Natural killer cell (primary cell): ENCODE data around the gene NUP62CL. TPM values are rescaled to one million over a fixed set of nuclear protein-coding genes. Genes with fewer than 3 reads are reported as not detected.
"Not testable (repeated sequence)": the region's sequence is repeated elsewhere in the genome, so short reads cannot be mapped to it uniquely, and the experiment has no call there.

ENCODE experiments used
- ATAC-seq, 3 donors: fragments of 150-1000 bp in 2 of 3; fragments of 200-7000 bp in 1 of 3; cut with Tn5 transposase; 1 replicate in 1 of 3; 2 replicates in 2 of 3; pipeline ENCODE4 v1.10.0; 2021; ENCODE audit warnings: mild to moderate bottlenecking in 2 of 3, moderate library complexity in 2 of 3
- DNase-seq, 2 donors: peaks; one replicate each; pipeline versions ENCODE4 v3.0.0 to v3.0.0-alpha.2; 2013 to 2021; ENCODE audit warnings: mixed read lengths in 1 of 2
- H3K27ac ChIP-seq: one replicate; pipeline ENCODE4 v1.5.1; 2013; ENCODE audit warnings: mild to moderate bottlenecking, low read length
- H3K27me3 ChIP-seq: one replicate; pipeline ENCODE4 v1.6.1; 2013; ENCODE audit warnings: low read length; ENCODE audit not compliant: control insufficient read depth, insufficient read depth
- H3K36me3 ChIP-seq: one replicate; pipeline ENCODE4 v1.6.1; 2013; ENCODE audit warnings: low read length; ENCODE audit not compliant: control insufficient read depth, insufficient read depth
- H3K4me1 ChIP-seq: one replicate; pipeline ENCODE4 v1.6.1; 2013; ENCODE audit warnings: low read length; ENCODE audit not compliant: control insufficient read depth, insufficient read depth
- H3K4me3 ChIP-seq: one replicate; pipeline ENCODE4 v1.5.1; 2013; ENCODE audit warnings: low read length
- H3K9me3 ChIP-seq: one replicate; pipeline ENCODE4 v1.6.1; 2013; ENCODE audit warnings: low read length; ENCODE audit not compliant: control insufficient read depth, insufficient read depth
- H3K27ac Mint-ChIP-seq, 2 donors: one replicate each; pipeline ENCODE4 v1.8.0; 2022; ENCODE audit warnings: mild to moderate bottlenecking in 2 of 2, mixed read lengths in 2 of 2, moderate library complexity in 1 of 2
- H3K27me3 Mint-ChIP-seq, 2 donors: one replicate each; pipeline ENCODE4 v1.8.0; 2022; ENCODE audit warnings: low read depth in 2 of 2, mixed read lengths in 2 of 2
- H3K36me3 Mint-ChIP-seq: one replicate; pipeline ENCODE4 v1.8.0; 2022; ENCODE audit warnings: mixed read lengths
- H3K4me1 Mint-ChIP-seq, 2 donors: one replicate each; pipeline ENCODE4 v1.8.0; 2022; ENCODE audit warnings: mixed read lengths in 2 of 2
- H3K4me3 Mint-ChIP-seq: one replicate; pipeline ENCODE4 v1.8.0; 2022; ENCODE audit warnings: mild to moderate bottlenecking, moderate library complexity, mixed read lengths
- H3K9me3 Mint-ChIP-seq, 2 donors: one replicate each; pipeline ENCODE4 v1.8.0; 2022; ENCODE audit warnings: mixed read lengths in 2 of 2
- CTCF ChIP-seq: fragments of 200-600 bp; IDR thresholded peaks from one replicate; pipeline ENCODE4 v1.8.0; 2022; ENCODE audit warnings: antibody characterized with exemption
- WGBS: methylation state at CpG from one replicate; pipeline ENCODE4 v1.1.7; 2013; ENCODE audit warnings: missing lambda C conversion rate; ENCODE audit not compliant: insufficient coverage; 5-methylcytosine and 5-hydroxymethylcytosine counted together
- intact Hi-C: fragments of 100-400 bp; cut with micrococcal nuclease; formaldehyde crosslinking; loops from one replicate; pipeline ENCODE4 v1.14.2; 2022
- total RNA-seq, 4 donors: library from RNA; stranded (reverse); fragments of 120-200 nt in 1 of 4; gene quantifications; one replicate each; pipeline versions ENCODE4 v1.2.3 to v1.2.4, GENCODE V29; 2013 to 2022

The NUP62CL gene
- total RNA-seq, 3 donors from 2014 or later (not counting 1 experiment from before 2014, with no cell fraction given), result 0.82 to 3.1 (median 1.2) TPM

DNA sequence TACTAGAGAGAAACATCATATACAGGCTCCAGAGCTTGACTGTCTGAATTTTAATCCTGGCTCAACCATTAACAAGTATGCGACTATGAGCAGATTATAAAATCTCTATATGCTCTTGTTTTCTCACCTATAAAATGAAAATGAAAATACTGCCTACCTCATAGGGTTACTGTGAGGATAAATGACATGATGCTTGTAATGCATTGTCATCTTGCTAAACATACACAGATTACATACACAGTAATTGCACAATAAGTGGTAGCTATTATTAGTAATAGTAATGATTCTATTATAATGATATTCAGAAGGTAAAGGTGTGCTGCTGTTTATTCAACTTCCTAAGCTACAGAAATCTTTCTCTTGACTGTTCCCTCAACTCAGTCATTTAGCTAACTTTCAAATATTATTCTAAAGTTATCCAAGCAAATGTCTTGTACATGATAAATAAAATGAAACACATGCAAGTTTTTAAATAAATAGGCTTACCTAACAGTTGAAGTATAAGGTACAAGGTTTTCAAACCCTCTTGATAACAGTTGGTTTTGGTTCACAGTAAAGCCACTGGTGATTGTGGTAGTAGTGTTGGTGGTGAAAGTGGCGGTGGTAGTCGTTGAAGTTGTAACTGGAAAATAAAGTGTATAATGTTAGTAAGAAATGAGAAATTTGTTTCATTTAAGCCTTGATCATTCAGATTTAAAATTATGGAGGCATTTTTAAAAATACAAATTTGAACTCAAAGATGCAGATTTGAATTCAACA, 38.9 kb downstream of the NUP62CL start:
- H3K4me3 Mint-ChIP-seq, result peak overlapping the region; percentile 1
- no peaks in the 10 kb centered on the region for H3K4me1 ChIP-seq
- no peaks in the 10 kb centered on the region for H3K36me3 ChIP-seq
- no peaks in the 10 kb centered on the region for H3K27me3 ChIP-seq
- intact Hi-C loops, result loop anchor here (5.0 kb wide), 2 partner anchors 40 to 50 kb away; partner anchors contain the start of genes DNAAF6, NUP62CL and RBM41
- DNase-seq (peak in 1 of 2 donors; percentile 30), ATAC-seq (peak; percentile 72 to 88 (median 86))
- WGBS, result 40% methylated on average over 2 of the region's 3 CpGs
- no peak overlapping the region for H3K27ac ChIP-seq
- H3K27ac Mint-ChIP-seq, result no peak overlapping the region
- H3K27me3 Mint-ChIP-seq, result peaks cover 27 to 70% of the 10 kb centered on the region in 2 donors
- H3K4me3 ChIP-seq, result no peak overlapping the region
- TF ChIP-seq CTCF, result no peak
- H3K9me3 Mint-ChIP-seq, result no peaks in the 10 kb centered on the region
- peaks cover 10 to 11% of the 10 kb centered on the region in 2 donors for H3K4me1 Mint-ChIP-seq
- H3K9me3 ChIP-seq, result no peaks in the 10 kb centered on the region
- H3K36me3 Mint-ChIP-seq, result peaks cover 7% of the 10 kb centered on the region

GRCh38 chrX:107157618-107158017, 48.6 kb downstream of the NUP62CL start:
- H3K9me3 ChIP-seq, DNase-seq, H3K36me3 ChIP-seq, H3K27ac Mint-ChIP-seq, H3K27me3 ChIP-seq, H3K4me3 Mint-ChIP-seq, H3K4me1 Mint-ChIP-seq, ATAC-seq, H3K4me3 ChIP-seq, H3K27ac ChIP-seq, intact Hi-C loops, H3K4me1 ChIP-seq, H3K9me3 Mint-ChIP-seq, H3K36me3 Mint-ChIP-seq: not testable (repeated sequence)
- WGBS, result no CpG with 5 or more reads among the region's 4 CpGs
- peaks cover 4 to 17% of the 10 kb centered on the region in 2 donors for H3K27me3 Mint-ChIP-seq

DNA sequence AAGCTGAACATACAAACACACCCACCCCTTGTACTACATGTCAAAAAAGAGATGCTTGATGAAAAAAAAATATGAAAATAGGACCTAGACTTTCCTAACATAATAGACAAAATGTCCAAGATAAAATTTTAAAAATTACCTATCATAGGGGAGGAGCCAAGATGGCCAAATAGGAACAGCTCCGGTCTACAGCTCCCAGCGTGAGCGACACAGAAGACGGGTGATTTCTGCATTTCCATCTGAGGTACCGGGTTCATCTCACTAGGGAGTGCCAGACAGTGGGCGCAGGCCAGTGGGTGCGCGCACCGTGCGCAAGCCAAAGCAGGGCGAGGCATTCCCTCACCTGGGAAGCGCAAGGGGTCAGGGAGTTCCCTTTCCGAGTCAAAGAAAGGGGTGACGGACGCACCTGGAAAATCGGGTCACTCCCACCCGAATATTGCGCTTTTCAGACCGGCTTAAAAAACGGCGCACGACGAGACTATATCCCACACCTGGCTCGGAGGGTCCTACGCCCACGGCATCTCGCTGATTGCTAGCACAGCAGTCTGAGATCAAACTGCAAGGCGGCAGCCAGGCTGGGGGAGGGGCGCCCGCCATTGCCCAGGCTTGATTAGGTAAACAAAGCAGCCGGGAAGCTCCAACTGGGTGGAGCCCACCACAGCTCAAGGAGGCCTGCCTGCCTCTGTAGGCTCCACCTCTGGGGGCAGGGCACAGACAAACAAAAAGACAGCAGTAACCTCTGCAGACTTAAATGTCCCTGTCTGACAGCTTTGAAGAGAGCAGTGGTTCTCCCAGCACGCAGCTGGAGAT, 50.4 kb downstream of the NUP62CL start:
- H3K27me3 Mint-ChIP-seq, H3K9me3 Mint-ChIP-seq, H3K27ac Mint-ChIP-seq, H3K36me3 ChIP-seq, H3K27me3 ChIP-seq, H3K4me3 ChIP-seq, H3K4me1 Mint-ChIP-seq, DNase-seq, ATAC-seq, H3K27ac ChIP-seq, H3K36me3 Mint-ChIP-seq, H3K4me1 ChIP-seq, intact Hi-C loops, H3K9me3 ChIP-seq: not testable (repeated sequence)
- 33% methylated on average over 14 of the region's 32 CpGs for WGBS
- H3K4me3 Mint-ChIP-seq, result peak overlapping the region; percentile 28

DNA sequence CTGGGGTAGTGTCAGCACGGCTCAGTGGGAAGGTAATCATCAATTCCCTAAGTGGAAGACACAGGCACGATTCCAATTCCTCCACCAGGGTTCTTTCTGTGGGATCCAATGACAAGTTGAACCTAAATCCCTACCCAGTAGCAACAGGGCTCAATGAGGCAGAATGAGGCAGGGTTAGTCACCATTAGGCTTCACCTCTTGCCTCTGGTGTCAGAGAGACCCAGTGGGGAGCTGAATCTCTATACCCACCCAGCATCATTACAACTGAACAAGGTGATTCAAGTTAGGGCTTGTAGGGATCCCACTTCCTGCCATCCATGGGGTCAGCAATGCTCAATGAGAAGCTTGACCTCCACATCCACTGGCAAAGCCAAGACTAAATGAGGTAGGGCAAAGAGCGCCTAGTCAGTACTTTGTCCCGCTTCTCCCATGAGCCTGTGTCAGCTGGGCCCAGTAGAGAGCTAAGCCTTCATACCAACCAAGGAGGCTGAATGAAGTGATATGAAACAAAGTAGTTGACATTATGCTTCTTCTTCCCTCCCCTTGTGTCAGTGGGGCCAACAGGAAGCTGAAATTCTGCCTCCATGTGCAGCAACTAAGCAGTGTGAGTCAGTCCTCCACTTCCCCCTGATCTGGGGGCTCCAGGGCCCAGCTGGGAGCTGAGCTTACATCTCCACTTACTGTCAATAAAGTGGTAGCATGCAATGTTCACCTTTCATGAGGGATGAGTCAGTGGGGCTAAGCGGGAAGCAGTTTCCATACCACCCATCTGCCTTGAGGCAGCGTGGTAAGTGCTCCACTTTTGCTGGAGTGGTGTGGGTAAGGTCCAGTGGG, 51.2 kb downstream of the NUP62CL start:
- no peaks in the 10 kb centered on the region for H3K36me3 Mint-ChIP-seq
- Histone ChIP-seq H3K4me3 (no peak overlapping the region), H3K9me3 (no peaks in the 10 kb centered on the region), H3K36me3 (no peaks in the 10 kb centered on the region), H3K4me1 (no peaks in the 10 kb centered on the region), H3K27me3 (no peaks in the 10 kb centered on the region), H3K27ac (no peak overlapping the region)
- peak in 1 of 2 donors; percentile 1 for DNase-seq
- TF ChIP-seq CTCF, result no peak
- intact Hi-C loops, result no loop called here
- no peak for ATAC-seq
- no peak overlapping the region for H3K4me3 Mint-ChIP-seq
- no peaks in the 10 kb centered on the region for H3K4me1 Mint-ChIP-seq
- H3K27ac Mint-ChIP-seq, result no peak overlapping the region
- peaks cover 0 to 15% of the 10 kb centered on the region in 2 donors for H3K27me3 Mint-ChIP-seq
- 85% methylated on average over 3 of the region's 6 CpGs for WGBS
- H3K9me3 Mint-ChIP-seq, result no peaks in the 10 kb centered on the region
